Omental fat pad (tissue), 4 donors: Measurements from ENCODE around the gene LCN15. TPM values are rescaled to one million over a fixed set of nuclear protein-coding genes. Genes with fewer than 3 reads are reported as not detected.
A peak's percentile ranks its signal among the peaks of the same experiment; 100 is the strongest.

Experiments
- ATAC-seq: fragments of 150-250 bp; one replicate; pipeline ENCODE4 v1.9.1; 2016; ENCODE audit warnings: mild to moderate bottlenecking, moderate library complexity; ENCODE audit not compliant: low FRiP score
- DNase-seq: peaks from one replicate; pipeline ENCODE4 v3.0.0-alpha.2; 2019; ENCODE audit warnings: low spot score
- total RNA-seq, 4 donors: library from RNA; depleted of rRNA; stranded (reverse); fragments of >200 nt; gene quantifications; one replicate each; pipeline ENCODE4 v1.1.0, GENCODE V29; 2016
- TF ChIP-seq, protein P1 (sequence below), 3 donors: fragments of 450-650 bp; IDR thresholded peaks; one replicate each; pipeline ENCODE4 v1.5.1; 2016 to 2017; ENCODE audit warnings: antibody characterized with exemption in 3 of 3, mild to moderate bottlenecking in 3 of 3, moderate library complexity in 2 of 3

LCN15 gene
- total RNA-seq, 4 donors from 2014 or later = not detected

DNA sequence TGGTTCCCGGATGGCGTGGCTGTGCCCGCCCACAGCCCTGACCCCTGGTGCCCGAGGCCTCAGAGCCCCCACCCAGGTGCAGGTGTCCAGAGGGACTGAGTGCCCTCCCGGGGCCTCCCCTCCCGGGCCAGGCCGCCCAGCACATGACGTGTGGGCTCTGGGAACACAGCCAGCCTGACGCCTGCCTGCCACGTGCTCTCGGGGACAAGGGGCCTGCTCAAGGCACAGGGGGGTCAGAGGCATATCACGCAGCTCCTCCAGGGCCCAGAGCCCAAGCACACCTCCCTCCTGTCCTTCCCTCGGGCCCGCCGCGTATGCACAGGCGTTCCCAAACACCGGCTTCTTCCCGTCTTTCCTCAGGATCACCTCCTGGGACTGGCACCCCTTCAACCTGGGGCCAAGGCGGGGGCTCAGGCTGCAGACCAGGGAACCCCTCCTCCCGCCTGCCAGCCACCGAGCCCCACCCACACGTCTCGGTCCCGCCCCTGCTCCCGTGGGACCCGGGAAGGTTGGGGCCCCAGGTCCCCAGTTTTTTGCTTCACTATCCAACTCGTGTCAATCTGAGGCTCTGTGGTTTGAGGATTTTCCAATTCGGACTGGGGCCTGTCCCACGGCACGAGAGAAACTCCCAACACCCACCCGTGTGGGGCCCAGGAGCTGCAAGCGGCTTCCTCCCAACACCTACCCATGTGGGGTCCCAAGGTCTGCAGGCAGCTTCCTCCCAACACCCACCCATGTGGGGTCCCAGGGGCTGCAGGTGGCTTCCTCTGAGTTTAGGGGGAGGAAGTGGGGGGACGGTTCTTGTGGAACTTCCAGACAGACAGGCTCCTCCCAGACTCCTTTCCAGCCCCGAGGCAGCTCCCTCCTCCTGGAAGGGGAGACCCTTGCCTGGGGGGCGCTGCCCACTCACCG lies 23.1 kb downstream of the LCN15 start:
- TF ChIP-seq, protein P1, sequence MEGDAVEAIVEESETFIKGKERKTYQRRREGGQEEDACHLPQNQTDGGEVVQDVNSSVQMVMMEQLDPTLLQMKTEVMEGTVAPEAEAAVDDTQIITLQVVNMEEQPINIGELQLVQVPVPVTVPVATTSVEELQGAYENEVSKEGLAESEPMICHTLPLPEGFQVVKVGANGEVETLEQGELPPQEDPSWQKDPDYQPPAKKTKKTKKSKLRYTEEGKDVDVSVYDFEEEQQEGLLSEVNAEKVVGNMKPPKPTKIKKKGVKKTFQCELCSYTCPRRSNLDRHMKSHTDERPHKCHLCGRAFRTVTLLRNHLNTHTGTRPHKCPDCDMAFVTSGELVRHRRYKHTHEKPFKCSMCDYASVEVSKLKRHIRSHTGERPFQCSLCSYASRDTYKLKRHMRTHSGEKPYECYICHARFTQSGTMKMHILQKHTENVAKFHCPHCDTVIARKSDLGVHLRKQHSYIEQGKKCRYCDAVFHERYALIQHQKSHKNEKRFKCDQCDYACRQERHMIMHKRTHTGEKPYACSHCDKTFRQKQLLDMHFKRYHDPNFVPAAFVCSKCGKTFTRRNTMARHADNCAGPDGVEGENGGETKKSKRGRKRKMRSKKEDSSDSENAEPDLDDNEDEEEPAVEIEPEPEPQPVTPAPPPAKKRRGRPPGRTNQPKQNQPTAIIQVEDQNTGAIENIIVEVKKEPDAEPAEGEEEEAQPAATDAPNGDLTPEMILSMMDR (IDR thresholded peaks at IDR 0.05) = no peak
- no peak for ATAC-seq
- no peak for DNase-seq

DNA sequence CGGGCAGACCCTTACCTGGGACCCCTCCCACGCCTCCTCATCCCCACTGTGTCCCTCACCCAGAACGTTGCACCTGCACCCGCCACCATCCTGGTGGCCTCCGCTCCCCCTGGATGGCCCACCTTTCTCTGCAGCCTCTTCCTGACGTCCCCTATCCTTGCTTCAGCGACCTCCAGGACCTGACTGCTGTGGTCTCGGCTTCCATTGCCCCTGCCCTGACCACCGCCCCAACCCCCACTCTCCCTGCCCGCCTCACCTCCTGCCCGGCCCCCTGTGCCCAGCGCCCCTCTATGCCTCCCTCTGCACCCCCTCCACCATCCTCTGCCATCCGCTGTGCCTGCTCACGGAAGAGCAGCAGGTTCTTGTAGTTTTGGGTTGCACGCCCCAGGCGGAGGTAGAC lies 23.8 kb downstream of the LCN15 start:
- TF ChIP-seq, protein P1 (IDR thresholded peaks at IDR 0.05) = no peak
- no peak for ATAC-seq
- no peak for DNase-seq

DNA sequence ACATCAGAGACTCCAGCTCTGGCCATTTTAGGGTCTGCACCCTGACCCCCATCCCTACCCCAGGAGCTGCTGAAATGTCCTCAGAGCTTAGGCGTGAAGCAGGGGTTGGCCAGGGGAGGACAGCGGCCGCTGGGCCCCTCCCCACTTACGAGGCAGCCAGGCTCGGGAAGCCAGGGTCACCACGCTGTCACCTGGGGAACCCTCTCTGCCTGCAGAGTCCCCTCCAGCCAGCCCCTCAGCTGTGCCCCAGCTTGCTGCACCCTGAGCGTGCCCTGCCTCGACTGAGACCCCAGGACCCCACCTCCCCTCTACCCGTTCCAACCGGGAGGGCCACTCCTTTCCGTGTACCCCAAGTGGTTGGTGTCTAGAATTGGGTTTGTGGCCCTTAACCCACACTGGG lies 24.2 kb downstream of the LCN15 start:
- no peak for DNase-seq
- TF ChIP-seq, protein P1 (IDR thresholded peaks at IDR 0.05) = no peak
- no peak for ATAC-seq

DNA sequence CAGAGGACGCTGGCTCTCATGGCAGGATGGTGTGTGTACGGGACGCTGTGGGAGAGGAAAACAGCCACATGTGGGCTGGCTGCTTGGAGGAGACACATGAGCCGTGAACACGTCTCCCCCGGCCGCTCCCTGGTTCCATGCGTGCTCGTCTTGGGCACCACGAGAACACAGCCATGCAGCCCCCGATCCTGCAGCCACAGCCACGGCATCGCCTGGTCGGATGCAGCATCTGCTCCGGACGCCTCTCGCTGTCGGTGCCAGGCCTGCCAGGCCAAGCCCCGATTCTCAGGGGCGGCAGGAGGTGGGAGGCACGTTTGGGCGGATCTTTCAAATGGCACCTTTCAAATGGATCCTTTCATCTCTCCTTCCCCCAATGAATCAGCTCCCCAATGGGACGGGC lies 24.8 kb downstream of the LCN15 start:
- DNase-seq = no peak
- no peak for ATAC-seq
- TF ChIP-seq, protein P1 (IDR thresholded peaks at IDR 0.05) = no peak

DNA sequence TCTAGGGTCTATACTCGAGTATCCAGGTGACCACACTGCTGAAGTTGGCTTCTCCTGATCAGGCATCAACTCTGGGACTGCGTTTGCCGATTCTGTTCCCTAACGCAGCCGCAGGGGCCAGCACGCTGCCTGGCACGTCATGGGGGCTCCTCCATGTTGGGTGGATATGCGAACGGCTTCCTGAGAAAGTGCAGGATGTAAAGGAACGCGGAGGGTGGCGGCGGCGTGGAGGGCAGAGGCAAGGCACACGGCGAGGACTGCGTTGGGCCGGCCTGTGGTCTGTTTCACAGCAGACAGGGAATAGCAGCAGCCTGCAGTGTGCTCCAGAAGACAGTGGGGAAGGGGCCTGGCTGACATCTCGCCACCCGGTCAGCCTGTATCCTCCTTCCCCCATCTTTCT lies 25.4 kb downstream of the LCN15 start:
- ATAC-seq (no peak), DNase-seq (no peak)
- TF ChIP-seq, protein P1 (IDR thresholded peaks at IDR 0.05) = no peak

DNA sequence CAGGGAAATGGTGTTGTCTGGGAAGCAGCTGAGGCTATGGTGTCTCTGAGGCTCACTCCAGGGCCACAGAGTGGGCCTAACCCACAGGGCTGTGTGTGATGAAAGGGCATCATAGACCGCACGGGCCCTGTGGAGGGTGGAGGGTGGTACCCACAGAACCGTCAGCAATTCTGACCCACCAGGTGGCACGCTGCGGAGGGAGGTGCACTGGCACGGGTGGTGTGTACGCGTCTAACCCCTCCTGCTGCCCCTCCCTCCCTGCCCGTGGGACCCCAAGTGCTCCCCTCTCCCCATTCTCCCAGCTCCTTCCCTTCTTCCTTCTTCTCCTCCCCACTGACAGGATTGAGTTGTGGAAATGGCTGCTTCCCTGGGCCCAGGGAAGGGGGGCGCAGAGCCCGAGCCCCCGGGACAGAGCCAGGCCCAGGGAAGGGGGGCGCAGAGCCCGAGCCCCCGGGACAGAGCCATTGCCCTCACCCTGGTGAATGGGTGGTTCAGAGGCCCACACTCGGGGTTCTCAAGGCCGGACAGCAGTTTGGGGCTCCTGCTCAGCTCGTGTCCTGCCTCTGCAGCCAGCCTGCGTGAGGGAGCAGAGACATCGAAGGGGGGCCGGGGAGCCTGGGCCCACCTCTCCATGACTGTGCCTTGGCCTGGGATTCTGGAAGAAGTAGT lies 28.4 kb downstream of the LCN15 start:
- DNase-seq (no peak), ATAC-seq (peak; percentile 25)
- TF ChIP-seq, protein P1 (IDR thresholded peaks at IDR 0.05) = no peak
